HepG2 (cell line): Measurements from ENCODE around the gene PXT1. TPM values are rescaled to one million over a fixed set of nuclear protein-coding genes. Genes with fewer than 3 reads are reported as not detected.

ENCODE experiments used
- EHMT2 ChIP-seq: fragments of 200-600 bp; sonication (generic); IDR thresholded peaks from 2 replicates; pipeline ENCODE4 v1.7.0; 2017; ENCODE audit warnings: antibody characterized with exemption, low read depth, low read length, borderline replicate concordance
- GFI1 ChIP-seq: sonication (generic); formaldehyde crosslinking; IDR thresholded peaks from 2 replicates; pipeline ENCODE4 v1.5.0; 2020; ENCODE audit warnings: missing genetic modification reagents, mild to moderate bottlenecking, borderline replicate concordance
- NFYB ChIP-seq: sonication (generic); formaldehyde crosslinking; IDR thresholded peaks from 2 replicates; pipeline ENCODE4 v1.4.0; 2020; ENCODE audit warnings: missing genetic modification reagents
- PAF1 ChIP-seq: IDR thresholded peaks from 2 replicates; pipeline ENCODE4 v1.6.1; 2016; ENCODE audit warnings: missing genetic modification reagents, missing compliant biosample characterization
- SAFB2 ChIP-seq: sonication (generic); formaldehyde crosslinking; IDR thresholded peaks from 2 replicates; pipeline ENCODE4 v1.5.1; 2020; ENCODE audit warnings: missing genetic modification reagents, low read depth, mild to moderate bottlenecking, borderline replicate concordance
- SP2 ChIP-seq: sonication (generic); formaldehyde crosslinking; IDR thresholded peaks from 2 replicates; pipeline ENCODE4 v1.5.1; 2020; ENCODE audit warnings: mild to moderate bottlenecking, missing genetic modification reagents
- SP5 ChIP-seq: IDR thresholded peaks from 2 replicates; pipeline ENCODE4 v1.6.1; 2016; ENCODE audit warnings: low read depth, borderline replicate concordance
- TCF7 ChIP-seq: sonication (generic); IDR thresholded peaks from 2 replicates; pipeline ENCODE4 v1.6.1; 2016; ENCODE audit warnings: antibody characterized with exemption, low read depth
- TSC22D2 ChIP-seq: sonication (generic); formaldehyde crosslinking; IDR thresholded peaks from 2 replicates; pipeline ENCODE4 v1.5.1; 2020; ENCODE audit warnings: missing genetic modification reagents, mild to moderate bottlenecking, borderline replicate concordance
- ZBTB7A ChIP-seq: sonication (generic); formaldehyde crosslinking; IDR thresholded peaks from 2 replicates; pipeline ENCODE4 v1.8.0; 2022; ENCODE audit warnings: mild to moderate bottlenecking, missing genetic modification reagents
- ZFP36 ChIP-seq: fragments of 150-350 bp; IDR thresholded peaks from 2 replicates; pipeline ENCODE4 v1.6.1; 2018; ENCODE audit warnings: borderline replicate concordance, low read length, low read depth; ENCODE audit not compliant: partially characterized antibody
- ZFY ChIP-seq: sonication (generic); formaldehyde crosslinking; IDR thresholded peaks from 2 replicates; pipeline ENCODE4 v1.4.0; 2020; ENCODE audit warnings: missing genetic modification reagents
- ZNF468 ChIP-seq: sonication (generic); formaldehyde crosslinking; IDR thresholded peaks from 2 replicates; pipeline ENCODE4 v1.8.0; 2022; ENCODE audit warnings: mild to moderate bottlenecking, moderate library complexity, missing genetic modification reagents
- ZNF614 ChIP-seq: IDR thresholded peaks from 2 replicates; pipeline ENCODE4 v1.6.1; 2018; ENCODE audit warnings: missing biosample characterization, missing genetic modification reagents, inconsistent platforms, borderline replicate concordance
- ZNF615 ChIP-seq: sonication (generic); formaldehyde crosslinking; IDR thresholded peaks from 2 replicates; pipeline ENCODE4 v1.5.0; 2020; ENCODE audit warnings: mild to moderate bottlenecking, missing genetic modification reagents, borderline replicate concordance
- ZNF737 ChIP-seq: sonication (generic); formaldehyde crosslinking; IDR thresholded peaks from 2 replicates; pipeline ENCODE4 v1.5.0; 2020; ENCODE audit warnings: missing genetic modification reagents, mild to moderate bottlenecking, borderline replicate concordance
- polyA plus RNA-seq, 8 experiments: library from polyadenylated mRNA; depleted of rRNA in 3 of 8; stranded (reverse) in 7 of 8; unstranded in 1 of 8; fragments of >200 nt; fragmentation: Illumina TruSeq in 4 of 8; extraction: Trizol in 4 of 8; gene quantifications; 2 replicates each; pipeline versions ENCODE4 v1.2.1 to v1.2.3, GENCODE V29; 2011 to 2016; ENCODE audit warnings: low read depth in 4 of 8, missing spikeins in 1 of 8, mixed read lengths in 1 of 8; ENCODE audit not compliant: insufficient read depth in 1 of 8
- total RNA-seq, 5 experiments: library from RNA; depleted of rRNA; stranded (reverse); fragments of >200 nt; fragmentation: Illumina TruSeq; extraction: Trizol; gene quantifications; 2 replicates each; pipeline ENCODE4 v1.2.3, GENCODE V29; 2016; ENCODE audit warnings: low read depth in 1 of 5
- TF ChIP-seq, protein P1 (sequence below): sonication (generic); formaldehyde crosslinking; IDR thresholded peaks from 2 replicates; pipeline ENCODE4 v1.4.0; 2020; ENCODE audit warnings: low read depth, mild to moderate bottlenecking, missing genetic modification reagents
- TF ChIP-seq, protein P2 (sequence below): fragments of 450-650 bp; IDR thresholded peaks from 2 replicates; pipeline ENCODE4 v1.6.1; 2016
- TF ChIP-seq, protein P3 (sequence below): sonication (generic); formaldehyde crosslinking; conservative IDR thresholded peaks from 2 replicates; pipeline ENCODE4 v1.4.0; 2020; ENCODE audit warnings: missing genetic modification reagents
- TF ChIP-seq, protein P4 (sequence below): sonication (generic); formaldehyde crosslinking; conservative IDR thresholded peaks from 2 replicates; pipeline ENCODE4 v1.5.0; 2020; ENCODE audit warnings: missing genetic modification reagents
- TF ChIP-seq, protein P5 (sequence below): IDR thresholded peaks from 2 replicates; pipeline ENCODE4 v1.6.1; 2016
- TF ChIP-seq, protein P6 (sequence below): sonication (generic); formaldehyde crosslinking; IDR thresholded peaks from 2 replicates; pipeline ENCODE4 v1.4.0; 2020; ENCODE audit warnings: mild to moderate bottlenecking, missing genetic modification reagents

Gene PXT1
- total and polyA plus RNA-seq, 2 of the 13 experiments (the other 11 are each of a cell fraction or from before 2014, with no cell fraction given): 0.04 TPM; not detected in 1

DNA sequence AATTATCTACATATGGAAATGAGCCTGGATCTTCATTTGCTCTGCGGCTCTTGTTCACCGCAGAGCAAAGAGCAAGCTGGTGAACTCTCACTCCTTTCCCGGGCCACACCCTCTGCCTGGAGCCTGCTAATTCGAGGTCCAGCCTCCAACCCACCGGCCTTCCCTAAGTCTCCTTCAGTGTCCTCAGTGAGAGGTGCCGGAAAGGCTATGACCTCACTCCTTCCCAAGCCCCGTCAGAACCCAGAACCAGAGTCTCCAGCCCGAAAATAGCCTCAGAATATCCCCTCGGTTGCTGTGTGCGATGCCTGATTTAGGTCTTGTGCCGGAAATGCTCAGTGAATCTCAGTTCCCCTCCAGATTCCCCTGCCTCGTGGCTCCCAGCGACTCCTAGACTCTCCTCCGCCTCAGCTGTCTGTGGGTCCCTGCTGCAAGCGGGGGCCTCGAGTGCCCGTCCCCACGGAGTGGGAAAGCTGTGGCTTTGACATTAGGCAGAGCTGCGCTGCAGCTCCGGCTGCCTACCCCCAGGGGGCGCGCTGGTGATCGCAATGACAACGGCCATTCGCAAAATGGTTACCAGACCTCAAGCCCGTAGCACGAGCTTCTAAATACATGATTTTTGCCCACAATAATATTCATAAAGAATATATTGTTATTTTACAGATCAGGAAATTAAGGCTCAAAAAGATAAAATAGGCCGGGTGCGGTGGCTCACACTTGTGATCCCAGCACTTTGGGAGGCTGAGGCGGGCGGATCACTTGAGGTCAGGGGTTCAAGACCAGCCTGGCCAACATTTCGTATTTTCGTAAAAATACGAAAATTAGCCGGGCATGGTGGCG lies 101.8 kb downstream of the PXT1 start (continued):
- TF ChIP-seq, protein P1, sequence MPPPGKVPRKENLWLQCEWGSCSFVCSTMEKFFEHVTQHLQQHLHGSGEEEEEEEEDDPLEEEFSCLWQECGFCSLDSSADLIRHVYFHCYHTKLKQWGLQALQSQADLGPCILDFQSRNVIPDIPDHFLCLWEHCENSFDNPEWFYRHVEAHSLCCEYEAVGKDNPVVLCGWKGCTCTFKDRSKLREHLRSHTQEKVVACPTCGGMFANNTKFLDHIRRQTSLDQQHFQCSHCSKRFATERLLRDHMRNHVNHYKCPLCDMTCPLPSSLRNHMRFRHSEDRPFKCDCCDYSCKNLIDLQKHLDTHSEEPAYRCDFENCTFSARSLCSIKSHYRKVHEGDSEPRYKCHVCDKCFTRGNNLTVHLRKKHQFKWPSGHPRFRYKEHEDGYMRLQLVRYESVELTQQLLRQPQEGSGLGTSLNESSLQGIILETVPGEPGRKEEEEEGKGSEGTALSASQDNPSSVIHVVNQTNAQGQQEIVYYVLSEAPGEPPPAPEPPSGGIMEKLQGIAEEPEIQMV (CRISPR knock-in tag): no peak
- TF ChIP-seq ZNF615 (no peak; the same call in 1 of the 2 replicates), ZBTB7A (no peak), NFYB (CRISPR knock-in tag) (no peak), GFI1 (CRISPR knock-in tag) (no peak), SP2 (no peak), SP5 (CRISPR knock-in tag) (no peak), TSC22D2 (CRISPR knock-in tag) (no peak), TCF7 (no peak), ZNF737 (CRISPR knock-in tag) (no peak), SAFB2 (CRISPR knock-in tag) (no peak), ZNF614 (CRISPR knock-in tag) (no peak), PAF1 (no peak), EHMT2 (peak; percentile 14; the same call in 1 of the 2 replicates), ZFP36 (no peak), ZFY (CRISPR knock-in tag) (peak; percentile 51; the same call in 1 of the 2 replicates), ZNF468 (CRISPR knock-in tag) (no peak)
- TF ChIP-seq, protein P2, sequence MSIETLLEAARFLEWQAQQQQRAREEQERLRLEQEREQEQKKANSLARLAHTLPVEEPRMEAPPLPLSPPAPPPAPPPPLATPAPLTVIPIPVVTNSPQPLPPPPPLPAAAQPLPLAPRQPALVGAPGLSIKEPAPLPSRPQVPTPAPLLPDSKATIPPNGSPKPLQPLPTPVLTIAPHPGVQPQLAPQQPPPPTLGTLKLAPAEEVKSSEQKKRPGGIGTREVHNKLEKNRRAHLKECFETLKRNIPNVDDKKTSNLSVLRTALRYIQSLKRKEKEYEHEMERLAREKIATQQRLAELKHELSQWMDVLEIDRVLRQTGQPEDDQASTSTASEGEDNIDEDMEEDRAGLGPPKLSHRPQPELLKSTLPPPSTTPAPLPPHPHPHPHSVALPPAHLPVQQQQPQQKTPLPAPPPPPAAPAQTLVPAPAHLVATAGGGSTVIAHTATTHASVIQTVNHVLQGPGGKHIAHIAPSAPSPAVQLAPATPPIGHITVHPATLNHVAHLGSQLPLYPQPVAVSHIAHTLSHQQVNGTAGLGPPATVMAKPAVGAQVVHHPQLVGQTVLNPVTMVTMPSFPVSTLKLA: no peak
- TF ChIP-seq, protein P3, sequence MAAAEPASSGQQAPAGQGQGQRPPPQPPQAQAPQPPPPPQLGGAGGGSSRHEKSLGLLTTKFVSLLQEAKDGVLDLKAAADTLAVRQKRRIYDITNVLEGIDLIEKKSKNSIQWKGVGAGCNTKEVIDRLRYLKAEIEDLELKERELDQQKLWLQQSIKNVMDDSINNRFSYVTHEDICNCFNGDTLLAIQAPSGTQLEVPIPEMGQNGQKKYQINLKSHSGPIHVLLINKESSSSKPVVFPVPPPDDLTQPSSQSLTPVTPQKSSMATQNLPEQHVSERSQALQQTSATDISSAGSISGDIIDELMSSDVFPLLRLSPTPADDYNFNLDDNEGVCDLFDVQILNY: no peak
- TF ChIP-seq, protein P4, sequence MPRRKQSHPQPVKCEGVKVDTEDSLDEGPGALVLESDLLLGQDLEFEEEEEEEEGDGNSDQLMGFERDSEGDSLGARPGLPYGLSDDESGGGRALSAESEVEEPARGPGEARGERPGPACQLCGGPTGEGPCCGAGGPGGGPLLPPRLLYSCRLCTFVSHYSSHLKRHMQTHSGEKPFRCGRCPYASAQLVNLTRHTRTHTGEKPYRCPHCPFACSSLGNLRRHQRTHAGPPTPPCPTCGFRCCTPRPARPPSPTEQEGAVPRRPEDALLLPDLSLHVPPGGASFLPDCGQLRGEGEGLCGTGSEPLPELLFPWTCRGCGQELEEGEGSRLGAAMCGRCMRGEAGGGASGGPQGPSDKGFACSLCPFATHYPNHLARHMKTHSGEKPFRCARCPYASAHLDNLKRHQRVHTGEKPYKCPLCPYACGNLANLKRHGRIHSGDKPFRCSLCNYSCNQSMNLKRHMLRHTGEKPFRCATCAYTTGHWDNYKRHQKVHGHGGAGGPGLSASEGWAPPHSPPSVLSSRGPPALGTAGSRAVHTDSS: no peak
- TF ChIP-seq, protein P5, sequence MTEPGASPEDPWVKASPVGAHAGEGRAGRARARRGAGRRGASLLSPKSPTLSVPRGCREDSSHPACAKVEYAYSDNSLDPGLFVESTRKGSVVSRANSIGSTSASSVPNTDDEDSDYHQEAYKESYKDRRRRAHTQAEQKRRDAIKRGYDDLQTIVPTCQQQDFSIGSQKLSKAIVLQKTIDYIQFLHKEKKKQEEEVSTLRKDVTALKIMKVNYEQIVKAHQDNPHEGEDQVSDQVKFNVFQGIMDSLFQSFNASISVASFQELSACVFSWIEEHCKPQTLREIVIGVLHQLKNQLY (CRISPR knock-in tag): no peak
- TF ChIP-seq, protein P6, sequence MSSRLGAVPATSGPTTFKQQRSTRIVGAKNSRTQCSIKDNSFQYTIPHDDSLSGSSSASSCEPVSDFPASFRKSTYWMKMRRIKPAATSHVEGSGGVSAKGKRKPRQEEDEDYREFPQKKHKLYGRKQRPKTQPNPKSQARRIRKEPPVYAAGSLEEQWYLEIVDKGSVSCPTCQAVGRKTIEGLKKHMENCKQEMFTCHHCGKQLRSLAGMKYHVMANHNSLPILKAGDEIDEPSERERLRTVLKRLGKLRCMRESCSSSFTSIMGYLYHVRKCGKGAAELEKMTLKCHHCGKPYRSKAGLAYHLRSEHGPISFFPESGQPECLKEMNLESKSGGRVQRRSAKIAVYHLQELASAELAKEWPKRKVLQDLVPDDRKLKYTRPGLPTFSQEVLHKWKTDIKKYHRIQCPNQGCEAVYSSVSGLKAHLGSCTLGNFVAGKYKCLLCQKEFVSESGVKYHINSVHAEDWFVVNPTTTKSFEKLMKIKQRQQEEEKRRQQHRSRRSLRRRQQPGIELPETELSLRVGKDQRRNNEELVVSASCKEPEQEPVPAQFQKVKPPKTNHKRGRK (CRISPR knock-in tag): no peak; the same call in 1 of the 2 replicates
